Activated T-cell treated with anti-CD3 and anti-CD28 coated beads for 1 hour (primary cell): ENCODE results near the gene TBC1D9.

Source experiments
- DNase-seq: peaks from one replicate; pipeline ENCODE4 v3.0.0-alpha.2; 2020; ENCODE audit warnings: low read depth

The TBC1D9 gene

GRCh38 chr4:140691369-140691768 is 64.8 kb downstream of the TBC1D9 start:
- DNase-seq = no peak

DNA sequence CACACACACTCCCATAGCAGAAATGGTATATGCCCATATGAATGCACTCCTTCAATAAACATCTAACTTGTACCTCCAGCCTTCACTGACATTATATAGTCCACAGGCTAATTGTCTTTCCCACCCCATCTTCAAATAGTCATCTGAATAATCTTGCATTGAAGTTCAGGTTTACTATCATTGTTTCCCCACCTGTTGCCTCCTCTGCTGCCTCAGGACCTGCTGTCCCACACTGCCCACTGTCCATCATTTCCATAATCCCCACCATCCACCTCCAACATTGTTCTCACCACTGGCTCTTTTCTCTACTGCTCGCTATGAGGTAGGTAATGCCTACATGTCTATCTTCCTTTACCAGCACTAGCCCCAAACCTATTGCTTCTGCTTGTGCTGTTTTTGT is 66.1 kb downstream of the TBC1D9 start:
- DNase-seq = no peak

DNA sequence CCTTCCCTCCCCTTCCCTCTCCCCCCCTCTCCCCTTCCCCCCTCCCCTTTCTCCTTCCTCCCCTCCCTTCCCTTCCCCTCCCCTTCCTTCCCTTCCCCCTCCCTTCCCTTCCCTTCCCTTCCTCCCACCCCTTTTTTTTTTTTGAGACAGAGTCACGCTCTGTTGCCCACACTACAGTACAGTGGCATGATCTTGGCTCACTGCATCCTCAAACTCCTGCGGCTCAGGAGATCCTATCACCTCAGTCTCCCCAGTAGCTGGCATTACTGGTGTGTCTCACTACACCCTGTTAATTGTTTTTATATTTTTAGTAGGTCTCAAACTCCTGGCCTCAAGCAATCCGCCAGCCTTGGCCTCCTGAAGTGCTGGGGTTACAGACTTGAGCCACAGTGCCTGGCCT is 66.6 kb downstream of the TBC1D9 start:
- no peak for DNase-seq

DNA sequence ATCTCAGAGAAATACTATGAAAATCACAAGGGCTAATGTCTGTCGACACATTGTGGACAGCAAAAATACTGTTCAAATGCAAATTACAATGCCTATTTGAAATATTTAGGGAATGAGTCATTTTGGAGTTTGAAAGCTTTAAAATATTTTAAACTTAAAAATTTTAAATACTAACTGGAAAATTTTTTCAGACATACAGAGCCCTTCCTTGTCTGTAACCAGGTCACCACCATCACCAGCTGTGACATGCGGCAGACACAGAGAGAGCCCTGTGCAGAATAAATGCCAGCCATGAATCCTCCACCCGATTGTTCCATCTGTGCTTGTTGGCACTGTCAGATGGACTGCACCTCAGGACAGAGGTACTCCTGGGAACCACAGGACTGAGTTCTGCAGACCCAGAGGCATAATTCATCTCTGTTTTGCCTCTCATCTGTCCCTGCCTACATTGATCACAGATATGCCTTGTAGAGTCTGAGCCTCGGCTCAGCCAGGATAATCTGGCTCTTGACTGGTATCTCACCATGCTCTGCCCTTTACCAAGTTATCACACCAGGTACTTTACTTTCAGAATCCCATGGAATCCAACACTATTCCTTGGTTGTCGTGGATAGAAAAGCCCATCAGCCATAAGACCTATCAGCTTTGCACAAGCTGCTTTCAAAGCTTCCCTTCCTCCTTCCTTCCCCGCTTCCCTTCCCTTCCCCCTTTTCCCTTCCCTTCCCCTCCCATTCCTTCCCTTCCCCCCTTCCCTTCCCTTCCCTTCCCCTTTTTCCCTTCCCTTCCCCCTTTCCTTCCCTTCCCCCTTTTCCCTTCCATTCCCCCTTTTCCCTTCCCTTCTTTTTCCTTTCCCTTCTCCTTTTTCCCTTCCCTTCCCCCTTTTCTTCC is 67.2 kb downstream of the TBC1D9 start:
- DNase-seq = no peak

DNA sequence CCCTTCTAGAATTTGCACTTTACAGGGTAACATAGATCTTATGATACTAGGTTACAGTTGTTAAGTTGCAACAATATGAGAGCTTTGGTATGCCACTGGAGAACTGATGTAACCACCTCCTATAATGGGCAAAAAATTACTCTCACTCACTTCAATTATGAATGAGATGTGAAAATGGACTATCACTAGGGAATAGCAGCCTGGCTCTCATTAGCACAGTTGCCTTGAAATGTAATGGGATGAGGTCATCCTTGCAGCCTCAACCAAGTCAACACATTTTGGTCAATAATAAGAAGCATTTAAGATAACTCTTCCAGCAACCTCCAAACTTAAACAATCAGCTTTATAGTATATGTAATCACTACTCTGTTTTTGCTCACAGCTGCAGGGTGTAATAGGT is 69.4 kb downstream of the TBC1D9 start:
- no peak for DNase-seq

DNA sequence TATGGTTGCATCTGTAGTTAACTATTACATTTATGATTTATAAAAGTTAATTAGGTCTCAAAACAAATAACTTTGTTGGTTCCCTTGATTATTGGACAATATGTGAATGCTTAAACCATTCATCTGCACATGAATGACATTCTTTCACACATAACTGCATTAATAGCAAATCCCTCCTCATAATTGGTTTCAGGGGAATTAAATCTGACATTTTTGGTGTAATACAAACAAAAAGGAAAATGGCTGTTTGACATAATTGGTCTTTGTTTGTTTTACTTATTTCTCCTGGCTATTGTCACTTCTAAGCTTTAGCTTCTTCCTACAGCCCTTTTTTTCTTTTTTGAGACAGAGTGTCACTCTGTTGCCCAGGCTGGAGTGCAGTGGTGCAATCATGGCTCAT is 71.9 kb downstream of the TBC1D9 start:
- DNase-seq = no peak

DNA sequence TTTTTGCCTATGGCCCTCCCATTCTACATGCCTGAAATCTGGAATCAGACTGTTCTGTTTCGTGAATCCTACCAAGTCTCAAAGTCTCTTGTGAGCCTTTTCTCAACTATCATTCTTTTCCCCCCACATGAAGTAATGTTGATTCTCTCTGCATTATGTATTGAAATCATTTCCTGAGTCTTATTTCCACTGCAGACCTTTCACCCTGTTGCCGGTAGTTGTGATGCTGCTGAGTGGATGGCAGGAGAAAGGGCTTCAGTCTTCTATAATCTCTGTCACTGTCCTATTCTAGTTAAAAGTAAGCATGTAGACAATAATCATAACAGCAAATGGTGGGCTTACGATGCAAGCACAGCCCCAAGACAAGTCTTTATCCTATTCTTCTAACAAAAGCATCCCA is 75.0 kb downstream of the TBC1D9 start:
- DNase-seq = no peak

GRCh38 chr4:140680686-140681085 is 75.5 kb downstream of the TBC1D9 start:
- no peak for DNase-seq

GRCh38 chr4:140679576-140679975 is 76.6 kb downstream of the TBC1D9 start:
- no peak for DNase-seq

DNA sequence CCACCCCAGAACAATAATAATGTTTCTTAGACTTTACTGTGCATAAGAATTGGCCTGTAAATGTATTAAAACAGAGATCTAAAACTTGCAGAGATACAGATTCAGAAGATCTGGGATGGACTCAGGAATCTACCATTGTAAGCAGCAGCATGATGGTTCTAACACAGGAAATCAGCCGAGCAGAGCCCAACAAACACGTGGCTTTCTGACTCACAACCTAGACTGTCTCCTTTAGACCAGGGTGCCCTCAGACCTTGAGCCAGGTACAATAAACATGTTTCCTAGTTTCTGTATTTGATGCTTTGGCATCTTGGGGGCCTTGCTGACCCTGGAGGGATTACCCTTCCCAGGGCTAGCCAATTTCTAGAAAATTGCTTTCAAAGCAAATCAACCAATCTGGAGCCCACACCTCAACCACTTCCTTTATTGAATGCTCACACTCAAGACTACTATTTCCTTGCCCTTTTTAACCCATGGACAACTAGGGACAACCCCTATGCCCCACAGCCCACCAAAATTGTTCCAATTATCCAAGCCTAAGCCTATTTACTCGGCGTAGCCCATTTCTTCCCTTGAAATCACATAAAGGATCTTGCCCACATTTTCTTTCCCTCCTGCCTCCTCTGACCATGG is 80.5 kb downstream of the TBC1D9 start:
- no peak for DNase-seq

- no peak for DNase-seq
Measured at GRCh38 chr4:140673729-140674128, 82.5 kb downstream of the TBC1D9 start.

DNA sequence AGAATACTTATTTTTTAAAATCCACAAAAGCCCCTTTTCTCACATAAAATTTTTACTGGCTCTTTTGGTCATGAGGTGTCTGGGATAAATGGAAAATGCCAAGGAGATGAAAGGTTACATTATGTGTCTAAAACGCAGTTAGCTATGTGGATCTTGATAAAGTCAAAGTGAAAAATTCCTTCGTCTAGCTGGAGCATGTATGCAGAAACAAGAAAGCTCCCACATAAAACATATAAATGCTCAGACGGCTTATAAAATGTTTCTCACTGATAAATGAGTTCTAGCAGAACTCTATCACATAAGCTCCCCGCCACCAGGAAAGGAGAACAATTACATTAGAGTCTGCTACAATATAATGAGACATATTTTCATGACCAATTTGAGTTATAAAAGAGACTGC is 83.8 kb downstream of the TBC1D9 start:
- DNase-seq = no peak

- DNase-seq = no peak
Measured at GRCh38 chr4:140668111-140668510, 88.1 kb downstream of the TBC1D9 start.

- no peak for DNase-seq
Measured at GRCh38 chr4:140666889-140667614, 89.1 kb downstream of the TBC1D9 start.

DNA sequence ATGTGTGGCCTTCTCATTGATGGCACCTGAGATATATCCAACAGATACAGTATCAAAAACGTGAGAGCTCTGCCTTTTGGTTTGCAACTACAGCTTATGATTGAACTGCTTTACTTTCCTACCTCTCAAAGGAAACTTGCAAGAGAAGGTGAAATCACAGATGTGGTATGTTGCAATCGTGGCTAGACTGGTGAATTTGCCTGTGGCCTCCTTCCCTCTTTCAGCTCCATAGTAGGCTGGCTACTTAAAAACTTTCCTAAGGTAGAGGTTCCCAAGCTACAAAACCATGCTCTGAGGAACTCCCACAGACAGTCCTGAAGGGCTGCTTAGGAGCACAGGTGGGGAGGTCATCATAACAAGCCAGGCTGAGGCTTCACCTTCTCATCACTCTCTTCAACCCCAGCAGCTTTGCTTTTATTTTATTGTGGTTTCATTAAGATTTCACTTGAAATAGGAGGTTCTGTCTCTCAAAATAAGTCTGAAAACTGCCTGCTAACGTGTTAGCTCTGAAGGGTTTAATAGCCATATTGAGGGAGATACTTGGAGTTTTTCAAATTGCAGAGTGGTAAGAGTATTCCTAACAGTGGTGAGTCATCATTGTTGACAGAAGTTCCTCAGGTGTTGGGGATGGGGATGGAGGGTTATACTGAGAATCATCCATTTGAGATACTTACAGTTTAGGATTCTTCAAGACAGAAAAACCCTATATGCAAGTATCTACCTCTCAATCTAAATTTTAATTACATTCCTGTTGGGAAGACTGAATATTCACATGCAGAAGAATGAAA is 93.9 kb downstream of the TBC1D9 start:
- no peak for DNase-seq

DNA sequence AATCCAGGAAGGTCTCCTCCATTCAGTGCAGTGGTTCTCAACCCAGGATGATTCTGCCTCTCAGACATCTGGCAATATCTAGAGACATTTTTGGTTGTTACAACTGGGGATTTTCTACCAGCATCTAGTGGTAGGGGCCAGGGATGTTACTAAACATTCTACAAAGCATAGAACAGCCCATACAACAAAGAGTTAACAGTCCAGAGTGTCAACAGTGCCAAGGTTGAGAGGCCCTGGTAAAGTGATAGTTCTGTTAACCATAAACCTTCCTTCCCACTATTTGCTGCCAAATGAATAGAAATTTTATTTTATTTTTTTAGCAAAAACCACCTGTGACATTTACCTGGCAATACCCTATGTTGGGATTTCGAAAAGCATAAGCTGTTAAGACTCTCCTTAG is 94.6 kb downstream of the TBC1D9 start:
- no peak for DNase-seq

- DNase-seq = no peak
Measured at GRCh38 chr4:140659943-140660700, 96.1 kb downstream of the TBC1D9 start.

GRCh38 chr4:140654495-140654814 is 101.7 kb downstream of the TBC1D9 start:
- DNase-seq = no peak

DNA sequence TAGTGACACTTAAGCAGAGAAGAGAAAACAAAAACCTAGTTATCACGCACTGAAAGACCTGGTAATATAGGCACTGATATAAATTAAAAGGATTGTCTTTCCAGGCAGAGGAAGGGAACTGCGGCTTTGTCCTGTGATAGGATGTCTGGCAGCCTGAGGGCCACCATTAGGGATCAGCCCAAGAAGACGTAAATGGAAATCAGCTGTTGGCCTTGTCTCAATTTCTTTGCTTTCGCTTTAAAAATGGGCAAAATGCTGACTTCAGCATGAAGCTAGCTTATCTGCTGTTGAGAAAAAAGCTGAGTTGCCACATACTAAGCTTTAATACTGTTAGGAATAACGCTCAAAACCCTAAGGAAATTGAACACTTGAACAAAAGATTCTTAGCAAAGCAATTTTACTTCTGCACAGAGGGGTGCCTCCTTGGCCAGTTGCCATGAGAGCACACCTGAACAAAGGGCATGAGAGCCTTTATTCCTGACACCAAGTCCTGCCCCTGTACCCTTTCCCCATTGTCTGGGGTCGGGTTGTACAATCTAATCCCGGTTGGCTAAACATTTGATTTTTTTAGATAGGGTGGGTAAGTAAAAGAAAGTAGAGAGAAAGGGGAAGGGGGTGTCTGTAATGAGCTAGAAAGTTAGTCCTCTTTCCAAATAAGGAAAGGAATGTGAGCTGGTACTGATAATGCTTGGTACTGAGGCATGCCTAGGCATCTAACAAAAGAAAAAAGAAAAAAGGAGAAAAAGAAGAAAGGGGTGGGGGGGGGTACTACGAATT is 102.3 kb downstream of the TBC1D9 start:
- DNase-seq = no peak

- DNase-seq = no peak
Measured at GRCh38 chr4:140652601-140653000, 103.6 kb downstream of the TBC1D9 start.
